Activated T-cell treated with anti-CD3 and anti-CD28 coated beads for 24 hours (primary cell): ENCODE data around the gene SYTL5.

ENCODE experiments used
- DNase-seq: peaks from one replicate; pipeline ENCODE4 v3.0.0-alpha.2; 2020; ENCODE audit warnings: low read depth

The SYTL5 gene

GRCh38 chrX:38149016-38149415, 142.7 kb downstream of the SYTL5 start:
- no peak for DNase-seq

DNA sequence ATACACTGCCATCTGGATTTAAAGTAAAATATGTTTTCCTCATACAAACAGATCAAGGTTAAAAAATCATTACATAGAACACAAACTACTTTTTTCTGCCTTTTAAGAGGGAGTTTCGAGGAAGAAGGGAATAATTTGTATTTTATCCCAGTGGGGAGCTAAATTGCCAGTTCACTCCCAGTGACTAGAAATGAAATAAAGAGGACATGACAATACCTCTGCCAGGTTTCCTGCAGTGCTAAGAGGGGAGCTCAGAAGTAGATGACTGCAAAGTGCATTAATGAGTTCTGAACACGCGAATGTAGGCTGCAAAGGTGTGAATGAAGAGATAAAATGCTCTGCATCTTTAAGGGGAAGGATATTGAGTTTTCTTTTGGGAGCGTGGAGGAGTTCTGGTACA, 144.6 kb downstream of the SYTL5 start:
- no peak for DNase-seq

DNA sequence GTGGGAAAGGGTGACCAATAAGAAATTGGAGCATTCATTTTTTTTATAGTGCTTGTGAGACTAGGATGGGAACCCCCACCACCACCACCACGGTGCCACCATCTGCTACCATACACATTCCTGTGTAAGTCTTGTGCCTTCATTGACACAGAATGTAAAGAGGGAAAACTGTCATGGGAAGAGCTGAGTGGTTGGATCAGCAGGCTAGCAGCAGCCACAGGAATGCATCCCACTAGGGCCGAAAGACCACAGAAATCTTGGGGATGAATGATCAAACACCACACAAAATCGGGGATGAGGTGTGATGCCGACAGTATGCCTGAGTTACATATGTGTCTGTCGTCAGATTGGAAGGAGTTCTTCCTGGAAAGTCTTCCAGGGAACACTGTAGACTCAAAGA, 145.1 kb downstream of the SYTL5 start:
- DNase-seq, result no peak

DNA sequence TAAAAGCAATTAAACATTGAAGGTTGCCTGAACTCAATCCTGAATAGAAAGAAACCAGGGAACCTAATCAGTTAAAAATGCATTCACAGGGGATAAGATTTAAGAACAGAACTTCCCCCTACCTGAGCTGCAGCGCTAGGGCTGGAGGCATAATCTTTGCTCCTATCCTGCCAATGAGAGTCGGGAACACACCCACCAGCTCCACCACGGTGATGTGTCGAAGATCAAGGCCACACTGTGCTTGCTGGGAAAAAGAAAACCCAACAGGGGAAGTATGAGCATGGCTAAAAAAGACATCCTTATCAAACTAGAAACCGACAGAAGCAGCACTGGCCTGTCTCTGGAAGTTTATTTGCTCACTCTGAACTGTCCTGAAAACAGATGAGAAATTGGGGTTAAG, 148.0 kb downstream of the SYTL5 start:
- DNase-seq, result no peak

DNA sequence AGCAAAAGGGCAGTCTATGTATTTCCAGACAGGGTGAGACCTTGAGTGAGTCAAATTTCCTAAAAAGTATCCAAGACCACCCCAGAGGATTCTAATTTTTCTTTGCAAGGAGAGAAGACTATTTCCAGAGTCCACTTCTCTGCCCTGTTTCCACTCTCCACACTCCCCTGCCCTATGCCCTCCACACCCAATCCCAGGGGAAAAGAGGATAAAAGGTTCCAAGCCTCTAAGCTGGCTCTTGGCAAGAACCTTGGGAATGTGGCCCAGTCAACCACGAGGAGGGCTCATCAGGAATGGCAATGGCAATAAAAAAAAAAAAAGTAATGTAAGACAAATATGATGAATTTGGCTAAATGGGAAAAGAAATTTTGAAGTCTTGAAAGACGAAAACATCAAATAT, 148.5 kb downstream of the SYTL5 start:
- DNase-seq, result no peak

- DNase-seq, result no peak
These were observed 150.5 kb downstream of the SYTL5 start for GRCh38 chrX:38156838-38157237.

- DNase-seq, result no peak
These were observed 156.8 kb downstream of the SYTL5 start for GRCh38 chrX:38163193-38163592.

DNA sequence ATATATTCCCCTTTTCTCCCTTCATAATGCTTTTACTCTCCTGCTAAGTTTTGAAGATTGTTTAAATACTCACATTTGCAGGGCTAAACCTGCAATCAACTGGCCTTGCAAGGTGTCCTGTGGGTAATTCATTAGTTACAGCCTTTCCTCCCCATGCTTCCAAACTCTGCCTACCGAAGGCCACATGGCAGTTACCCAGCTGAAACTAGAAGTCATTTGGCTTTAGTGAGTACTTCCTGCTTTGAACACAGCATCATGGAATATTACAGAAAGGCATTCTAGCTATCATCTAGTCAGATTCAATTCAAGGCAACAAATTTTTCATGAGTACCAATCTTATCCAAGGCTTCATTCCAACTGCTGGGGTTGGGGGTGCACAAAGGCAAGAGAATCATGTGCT, 158.7 kb downstream of the SYTL5 start:
- no peak for DNase-seq

DNA sequence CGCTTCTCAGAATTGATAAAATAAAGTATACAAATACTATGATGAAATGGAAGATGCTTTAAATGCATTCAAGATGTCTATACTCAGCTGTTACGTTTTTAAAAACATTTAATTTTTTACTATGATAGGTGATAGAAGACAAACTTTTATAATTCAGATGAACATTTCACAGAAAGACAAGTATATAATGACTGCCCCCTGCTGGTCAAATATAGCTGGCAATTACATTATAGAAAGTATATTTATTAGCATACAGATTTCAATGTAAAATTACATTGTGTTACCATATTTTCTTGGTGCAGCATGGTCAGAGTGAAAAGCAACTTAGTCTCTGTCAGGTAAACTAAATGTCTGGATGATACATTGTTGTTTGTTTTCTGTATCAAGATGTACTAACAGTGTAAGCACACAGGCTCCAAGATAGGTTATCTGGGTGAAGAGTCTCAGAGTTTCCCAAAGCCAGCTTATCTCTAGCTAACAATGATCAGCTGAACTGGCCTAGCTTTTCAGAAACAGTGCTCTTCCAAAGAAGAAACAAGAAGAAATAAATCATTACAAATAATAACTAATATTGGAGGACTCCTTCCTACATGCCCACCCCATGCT, 160.2 kb downstream of the SYTL5 start:
- peak; percentile 0 for DNase-seq

DNA sequence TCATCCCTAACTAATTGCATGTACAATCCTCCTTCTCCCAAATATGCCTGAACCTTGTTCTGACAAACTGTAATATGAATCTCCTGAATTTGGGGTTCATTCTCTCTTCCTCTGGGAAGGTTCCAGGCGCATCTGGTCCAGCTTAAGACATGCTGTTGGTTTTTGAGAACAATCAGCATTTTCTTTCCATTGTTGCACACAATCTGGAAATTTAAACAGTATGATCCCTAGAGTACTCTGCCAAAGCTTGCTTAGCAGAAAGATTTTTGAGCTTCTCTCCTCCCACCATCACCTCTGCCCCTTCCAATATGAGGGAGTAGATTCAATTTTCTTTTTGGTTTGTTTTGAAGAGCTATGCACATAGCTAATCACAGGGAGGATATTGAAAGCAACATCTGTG, 164.2 kb downstream of the SYTL5 start:
- no peak for DNase-seq

GRCh38 chrX:38172596-38172995, 166.2 kb downstream of the SYTL5 start:
- no peak for DNase-seq

- no peak for DNase-seq
These were observed 168.8 kb downstream of the SYTL5 start for GRCh38 chrX:38175139-38175538.

GRCh38 chrX:38178396-38178795, 172.0 kb downstream of the SYTL5 start:
- DNase-seq, result no peak
